Right lobe of liver (tissue), 6 donors: ENCODE results near the gene LRRC53. TPM values are rescaled to one million over a fixed set of nuclear protein-coding genes. Genes with fewer than 3 reads are reported as not detected.

Source experiments
- ATAC-seq, 4 donors: fragments of 200-7000 bp; cut with Tn5 transposase; one replicate each; pipeline ENCODE4 v1.9.1; 2020; ENCODE audit warnings: mild to moderate bottlenecking in 4 of 4, moderate library complexity in 4 of 4
- DNase-seq, 3 donors: peaks; one replicate each; pipeline ENCODE4 v3.0.0-alpha.2; 2020
- H3K27ac ChIP-seq, 3 donors: fragments of 200-600 bp; one replicate each; pipeline ENCODE4 v1.8.0; 2022
- H3K27me3 ChIP-seq, 2 donors: fragments of 200-600 bp; one replicate each; pipeline ENCODE4 v1.8.0; 2022
- H3K36me3 ChIP-seq, 4 donors: fragments of 200-600 bp; sonication (generic) in 1 of 4; one replicate each; pipeline versions ENCODE4 v1.5.1 to v1.8.0; 2017 to 2022; ENCODE audit warnings: control low read depth in 1 of 4
- H3K4me1 ChIP-seq, 4 donors: fragments of 200-600 bp; sonication (generic) in 1 of 4; one replicate each; pipeline versions ENCODE4 v1.5.1 to v1.8.0; 2017 to 2022; ENCODE audit warnings: control low read depth in 1 of 4
- H3K4me3 ChIP-seq, 3 donors: fragments of 200-600 bp; one replicate each; pipeline ENCODE4 v1.8.0; 2022
- H3K9me3 ChIP-seq, 4 donors: fragments of 200-600 bp; sonication (generic) in 1 of 4; one replicate each; pipeline versions ENCODE4 v1.5.1 to v1.8.0; 2017 to 2022; ENCODE audit warnings: control low read depth in 1 of 4
- CTCF ChIP-seq, 4 donors: fragments of 200-600 bp in 3 of 4; fragments of 450-650 bp in 1 of 4; IDR thresholded peaks; one replicate each; pipeline versions ENCODE4 v1.5.1 to v1.8.0; 2016 to 2022; ENCODE audit warnings: antibody characterized with exemption in 4 of 4, mild to moderate bottlenecking in 2 of 4
- POLR2A ChIP-seq: fragments of 450-650 bp; IDR thresholded peaks from one replicate; pipeline ENCODE4 v1.6.1; 2017; ENCODE audit warnings: antibody characterized with exemption, mild to moderate bottlenecking
- WGBS: methylation state at CpG from one replicate; pipeline ENCODE4 v1.1.6; 2018; ENCODE audit warnings: low coverage, low lambda C conversion rate; ENCODE audit not compliant: insufficient coverage; ENCODE audit errors: missing lambda C conversion rate; 5-methylcytosine and 5-hydroxymethylcytosine counted together
- intact Hi-C, 2 donors: fragments of 100-400 bp; cut with DNase I; formaldehyde crosslinking; loops; one replicate each; pipeline versions ENCODE4 v1.11.2 to v1.14.1; 2022
- total RNA-seq, 6 experiments: library from RNA; depleted of rRNA in 2 of 6; stranded (reverse); fragments of >200 nt in 2 of 6; fragmentation: NEBNext Ultra II Directional in 3 of 6; extraction: Animal tissue kit (Norgen Biotek cat#: 25700) in 3 of 6; gene quantifications; one replicate each; pipeline versions ENCODE4 v1.1.0 to v1.2.4, GENCODE V29; 2016 to 2023
- donor health status: DM: no; HTN: yes; CAD: no.
- donor health status: DM: no; HTN: no; CAD: no.
- donor health status: DM: no; HTN: no; CAD: no.
- donor health status: DM: no; HTN: yes; CAD: no.
- donor health status: DM: no; HTN: yes; CAD: no.

The LRRC53 gene
- total RNA-seq, 6 experiments from 2014 or later: not detected

GRCh38 chr1:74496669-74497068 lies 15.7 kb downstream of the LRRC53 start:
- intact Hi-C loops: no loop called here
- DNase-seq (no peak), ATAC-seq (no peak)
- Histone ChIP-seq H3K9me3 (no peaks in the 10 kb centered on the region), H3K4me1 (no peaks in the 10 kb centered on the region), H3K27ac (no peak overlapping the region), H3K27me3 (no peaks in the 10 kb centered on the region), H3K4me3 (no peak overlapping the region), H3K36me3 (no peaks in the 10 kb centered on the region)
- TF ChIP-seq POLR2A: no peak

- Histone ChIP-seq H3K4me1 (no peaks in the 10 kb centered on the region), H3K9me3 (no peaks in the 10 kb centered on the region), H3K36me3 (no peaks in the 10 kb centered on the region), H3K4me3 (no peak overlapping the region), H3K27me3 (no peaks in the 10 kb centered on the region), H3K27ac (no peak overlapping the region)
- WGBS: 22% methylated on average over 1 of the region's 1 CpG
- TF ChIP-seq POLR2A (no peak), CTCF (IDR thresholded peaks at IDR 0.05) (no peak)
- DNase-seq: no peak
- intact Hi-C loops: no loop called here
- ATAC-seq: no peak
Measured at GRCh38 chr1:74486036-74486435, 26.4 kb downstream of the LRRC53 start.

- Histone ChIP-seq H3K36me3 (no peaks in the 10 kb centered on the region), H3K27ac (no peak overlapping the region), H3K4me1 (no peaks in the 10 kb centered on the region), H3K27me3 (no peaks in the 10 kb centered on the region), H3K4me3 (no peak overlapping the region), H3K9me3 (no peaks in the 10 kb centered on the region)
- ATAC-seq: no peak
- DNase-seq: no peak
- WGBS: 56% methylated on average over 3 of the region's 3 CpGs
- TF ChIP-seq POLR2A (no peak), CTCF (IDR thresholded peaks at IDR 0.05) (no peak)
- intact Hi-C loops: no loop called here
Measured at GRCh38 chr1:74485622-74486021, 26.8 kb downstream of the LRRC53 start.

- intact Hi-C loops: no loop called here
- no peaks in the 10 kb centered on the region for H3K27me3 ChIP-seq
- no peaks in the 10 kb centered on the region for H3K9me3 ChIP-seq
- TF ChIP-seq POLR2A (no peak), CTCF (IDR thresholded peaks at IDR 0.05) (no peak)
- no peaks in the 10 kb centered on the region for H3K4me1 ChIP-seq
- H3K36me3 ChIP-seq: no peaks in the 10 kb centered on the region
- H3K4me3 ChIP-seq: no peak overlapping the region
- H3K27ac ChIP-seq: no peak overlapping the region
- ATAC-seq: no peak
- 73% methylated on average over 3 of the region's 3 CpGs for WGBS
- no peak for DNase-seq
Measured at GRCh38 chr1:74481607-74482006, 30.8 kb downstream of the LRRC53 start.

- no peaks in the 10 kb centered on the region for H3K27me3 ChIP-seq
- no peaks in the 10 kb centered on the region for H3K9me3 ChIP-seq
- intact Hi-C loops: no loop called here
- no peaks in the 10 kb centered on the region for H3K4me1 ChIP-seq
- H3K27ac ChIP-seq: no peak overlapping the region
- DNase-seq: no peak
- H3K36me3 ChIP-seq: no peaks in the 10 kb centered on the region
- no peak for TF ChIP-seq POLR2A
- no peak for TF ChIP-seq CTCF (IDR thresholded peaks at IDR 0.05)
- WGBS: 65% methylated on average over 5 of the region's 6 CpGs
- ATAC-seq: no peak
- H3K4me3 ChIP-seq: no peak overlapping the region
Measured at GRCh38 chr1:74480068-74480467, 32.3 kb downstream of the LRRC53 start.
